Measurements from ENCODE around the gene SNX11.

Gene SNX11

GRCh38 chr17:48160177-48161081 lies 52.9 kb downstream of the SNX11 start:
- in situ Hi-C loops (cut with MboI; ENCODE audit: low sequenced_read_pairs), result no loop called here

- in situ Hi-C loops (cut with MboI; ENCODE audit: low sequenced_read_pairs), result no loop called here
Measured at GRCh38 chr17:48161127-48161905, 53.8 kb downstream of the SNX11 start.

GRCh38 chr17:48162306-48162934 lies 54.9 kb downstream of the SNX11 start:
- in situ Hi-C loops (cut with MboI; ENCODE audit: low sequenced_read_pairs), result no loop called here

- in situ Hi-C loops (cut with MboI; ENCODE audit: low sequenced_read_pairs), result no loop called here
Measured at GRCh38 chr17:48162946-48163506, 55.5 kb downstream of the SNX11 start.

GRCh38 chr17:48163809-48164208 lies 56.2 kb downstream of the SNX11 start:
- in situ Hi-C loops (cut with MboI; ENCODE audit: low sequenced_read_pairs), result no loop called here

- in situ Hi-C loops (cut with MboI; ENCODE audit: low sequenced_read_pairs), result no loop called here
Measured at GRCh38 chr17:48169926-48170325, 62.4 kb downstream of the SNX11 start.

Data from HL-60/S4 treated with phorbol 12-myristate 13-acetate at 8.2 ng/mL for 4 days and 3 days (cell line).